HFF-Myc (cell line): ENCODE measurements around the gene ELMO2.

Experiments
- DNase-seq: peaks from one replicate; pipeline ENCODE4 v3.0.0-alpha.2; 2011; ENCODE audit warnings: low read depth; ENCODE audit errors: extremely low read depth
- H3K4me3 ChIP-seq: replicated peaks from 2 replicates; pipeline ENCODE4 v1.5.1; 2011; ENCODE audit warnings: low read depth, mild to moderate bottlenecking, control low read depth, low read length
- CTCF ChIP-seq: IDR thresholded peaks from 2 replicates; pipeline ENCODE4 v1.5.1; 2012; ENCODE audit warnings: mild to moderate bottlenecking, low read depth, low read length, control low read depth; ENCODE audit errors: missing control alignments

ELMO2 gene

DNA sequence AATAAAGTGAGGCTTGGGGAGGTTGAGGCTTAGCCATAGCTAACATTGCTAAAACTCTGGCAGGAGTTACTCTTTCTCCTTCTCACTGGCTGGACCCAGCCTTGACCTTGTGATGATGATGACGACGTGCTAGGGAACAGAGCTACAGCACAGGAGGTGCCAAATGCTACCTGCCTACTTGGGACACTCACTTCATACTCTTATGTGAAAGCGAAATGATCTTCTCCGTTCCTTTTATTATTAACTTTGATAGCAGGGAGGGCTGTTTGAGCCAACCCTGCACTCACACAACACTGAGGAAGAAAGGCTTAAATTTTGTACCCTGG is 1.2 kb upstream of the ELMO2 start:
- H3K4me3 ChIP-seq = no peak overlapping the region
- no peak for TF ChIP-seq CTCF
- DNase-seq = no peak

GRCh38 chr20:46406986-46407670 is 713 bp upstream of the ELMO2 start:
- TF ChIP-seq CTCF = no peak
- DNase-seq = no peak
- peak overlapping the region; percentile 68 for H3K4me3 ChIP-seq

- DNase-seq = no peak
- H3K4me3 ChIP-seq = no peak overlapping the region
- no peak for TF ChIP-seq CTCF
Measured at GRCh38 chr20:46402331-46402811, 4.0 kb downstream of the ELMO2 start.

GRCh38 chr20:46401478-46401860 is 4.9 kb downstream of the ELMO2 start:
- peak overlapping the region; percentile 20; the same call in 1 of the 2 replicates for H3K4me3 ChIP-seq
- DNase-seq = no peak

DNA sequence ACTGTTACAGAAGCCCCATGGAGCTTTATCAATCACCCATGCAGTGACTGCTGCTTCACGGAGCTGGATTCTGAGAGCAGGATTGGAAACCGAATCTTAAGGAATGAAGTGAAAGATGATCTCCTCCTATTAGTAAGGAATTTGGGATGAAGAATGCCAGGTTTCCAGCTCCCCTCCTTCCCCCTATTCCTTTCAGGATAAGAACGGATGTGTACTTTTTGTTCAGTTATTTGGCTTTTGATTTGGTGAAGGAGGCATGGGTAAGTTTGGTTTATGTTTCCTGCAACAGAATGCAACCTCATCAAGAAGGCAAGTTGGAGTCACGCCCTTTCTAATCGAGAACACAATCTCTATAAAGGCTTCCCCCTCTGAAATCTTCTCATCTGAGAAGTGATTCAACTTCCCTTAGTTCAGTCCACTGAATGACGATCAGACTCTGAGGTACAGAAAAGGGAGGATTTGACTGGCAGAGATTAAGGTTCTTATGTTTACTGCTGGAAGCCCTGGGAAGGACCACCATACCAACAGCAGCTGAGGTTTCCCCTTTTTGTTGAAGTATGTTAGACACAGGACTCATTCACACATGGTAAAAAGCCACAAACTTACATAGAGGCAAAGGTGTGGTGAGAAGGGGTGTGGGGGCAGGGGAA is 5.5 kb downstream of the ELMO2 start:
- peak; percentile 33 for DNase-seq
- peak overlapping the region; percentile 20 for H3K4me3 ChIP-seq
- no peak for TF ChIP-seq CTCF

More at GRCh38 chr20:46401478-46401860, 4.9 kb downstream of the ELMO2 start:
- TF ChIP-seq CTCF = no peak

- H3K4me3 ChIP-seq = peak overlapping the region; percentile 20; the same call in 1 of the 2 replicates
- no peak for TF ChIP-seq CTCF
- peak; percentile 11 for DNase-seq
Measured at GRCh38 chr20:46400253-46400652, 6.2 kb downstream of the ELMO2 start.
